GM21423 (cell line): ENCODE results near the gene ZNF154.
"Not testable (repeated sequence)": the region's sequence is repeated elsewhere in the genome, so short reads cannot be mapped to it uniquely, and the experiment has no call there.

Experiments used
- ATAC-seq: cut with Tn5 transposase; IDR thresholded peaks from one replicate; pipeline ENCODE4 v1.9.1; 2021; ENCODE audit warnings: mild to moderate bottlenecking, moderate library complexity; ENCODE audit not compliant: unreplicated experiment

The ZNF154 gene

DNA sequence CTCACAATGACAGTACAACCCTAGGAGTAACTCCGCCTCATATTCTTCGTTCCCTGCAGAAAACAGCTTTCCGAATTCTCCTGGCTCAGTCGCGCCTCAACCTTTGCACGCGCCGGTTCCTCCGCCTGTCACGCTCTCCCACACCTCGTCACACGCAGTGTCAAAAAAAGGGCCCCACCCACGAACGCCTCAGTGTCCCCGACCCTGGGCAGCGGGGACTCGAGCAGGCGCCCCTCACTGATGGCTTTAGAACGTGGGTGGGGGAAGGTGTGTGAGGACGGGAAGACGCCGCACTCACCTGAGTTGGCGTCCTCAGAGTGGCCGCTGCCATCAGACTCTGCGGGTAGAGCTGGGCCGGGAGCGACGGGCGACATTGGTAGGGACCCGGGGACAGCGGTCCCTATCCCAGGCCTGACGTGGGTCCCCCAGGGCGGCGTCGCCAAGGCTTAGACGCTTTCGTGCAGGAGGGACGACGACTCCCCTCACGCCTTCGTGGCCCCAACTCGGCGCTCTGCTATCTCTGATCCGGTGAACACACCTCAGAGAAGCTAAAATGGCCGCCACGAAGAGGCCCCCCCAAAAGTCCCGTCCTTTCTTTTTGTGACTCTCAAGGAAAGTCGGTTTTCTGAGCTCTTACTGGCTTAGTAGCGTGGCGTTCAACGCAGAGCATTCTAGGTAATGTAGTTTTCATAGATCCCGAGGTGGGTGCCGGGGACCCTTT lies at the start of gene ZNF154:
Gene ZNF154 (minus strand): TSS at position 564 of the 721 bp plus-strand sequence. CDS start 233 bp downstream, at position 331.
- ATAC-seq, result peak; percentile 43

DNA sequence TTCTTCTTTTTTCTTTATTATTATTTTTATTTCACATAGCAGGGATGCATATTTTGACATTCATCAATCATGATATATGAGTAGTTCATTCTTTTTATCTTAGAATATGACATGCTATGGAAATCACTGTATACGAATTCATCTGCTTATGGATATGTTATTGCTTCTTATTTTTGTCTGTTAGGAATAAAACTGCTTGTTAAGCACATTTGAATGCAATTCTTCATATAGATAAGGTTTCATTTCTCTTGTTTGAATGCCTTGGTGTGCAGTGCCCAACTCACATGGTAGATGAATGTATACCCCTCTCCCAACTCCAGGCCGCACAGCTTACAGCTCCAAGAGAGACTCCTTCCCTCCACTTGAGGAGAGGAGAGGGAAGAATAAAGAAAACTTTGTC lies 48.9 kb upstream of the ZNF154 start:
- no peak for ATAC-seq

DNA sequence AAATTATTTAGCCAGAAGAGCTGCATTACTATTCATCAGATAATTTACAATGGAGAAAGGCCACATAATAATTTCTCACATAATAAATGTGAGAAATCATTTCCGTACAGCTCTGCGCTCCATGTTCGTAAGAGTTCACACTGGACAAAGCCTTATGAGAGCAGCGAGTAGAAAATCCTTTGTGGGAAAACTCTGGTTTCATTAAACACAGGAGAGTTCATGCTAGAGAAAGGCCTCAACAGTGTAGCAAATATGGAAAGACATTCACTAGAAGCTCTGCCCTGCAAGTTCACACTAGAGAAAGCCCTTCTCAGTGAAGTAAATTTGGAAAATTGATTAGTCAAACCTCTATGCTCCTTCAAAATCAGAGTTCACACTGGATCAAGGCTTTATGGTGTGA lies 46.0 kb upstream of the ZNF154 start:
- ATAC-seq, result no peak

DNA sequence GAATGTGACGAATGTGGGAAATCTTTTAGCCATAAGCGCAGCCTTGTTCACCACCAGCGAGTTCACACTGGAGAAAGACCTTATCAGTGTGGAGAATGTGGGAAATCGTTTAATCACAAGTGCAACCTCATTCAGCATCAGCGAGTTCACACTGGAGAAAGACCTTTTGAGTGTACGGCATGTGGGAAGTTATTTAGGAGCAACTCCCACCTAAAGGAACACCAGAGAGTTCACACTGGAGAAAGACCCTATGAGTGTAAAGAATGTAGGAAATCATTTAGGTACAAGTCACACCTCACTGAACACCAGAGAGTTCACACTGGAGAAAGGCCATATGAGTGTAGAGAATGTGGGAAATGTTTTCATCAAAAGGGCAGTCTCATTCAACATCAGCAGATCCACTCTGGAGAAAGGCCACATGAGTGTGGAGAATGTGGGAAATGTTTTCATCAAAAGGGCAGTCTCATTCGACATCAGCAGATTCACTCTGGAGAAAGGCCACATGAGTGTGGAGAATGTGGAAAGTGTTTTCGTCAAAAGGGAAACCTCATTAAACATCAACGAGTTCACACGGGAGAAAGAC lies 45.2 kb upstream of the ZNF154 start:
- no peak for ATAC-seq

DNA sequence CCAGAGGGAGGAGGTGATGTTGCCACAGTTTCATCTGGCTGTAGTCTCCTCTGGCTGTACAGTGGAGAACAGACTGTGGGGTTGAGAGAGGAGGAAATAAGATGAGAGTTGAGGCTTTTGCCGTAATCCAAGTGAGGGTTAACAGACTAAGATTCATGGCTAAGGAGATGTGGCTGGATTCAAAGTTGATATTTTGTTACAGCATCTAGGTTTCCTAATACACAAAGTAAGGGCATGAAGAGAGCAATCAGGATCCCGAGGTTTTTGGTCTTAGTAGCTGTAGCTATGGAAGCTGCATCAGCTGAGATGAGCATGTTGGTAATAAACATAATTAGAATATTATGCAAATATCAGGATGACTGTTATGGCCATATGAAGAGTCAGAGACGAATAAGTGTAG lies 39.0 kb upstream of the ZNF154 start:
- no peak for ATAC-seq

DNA sequence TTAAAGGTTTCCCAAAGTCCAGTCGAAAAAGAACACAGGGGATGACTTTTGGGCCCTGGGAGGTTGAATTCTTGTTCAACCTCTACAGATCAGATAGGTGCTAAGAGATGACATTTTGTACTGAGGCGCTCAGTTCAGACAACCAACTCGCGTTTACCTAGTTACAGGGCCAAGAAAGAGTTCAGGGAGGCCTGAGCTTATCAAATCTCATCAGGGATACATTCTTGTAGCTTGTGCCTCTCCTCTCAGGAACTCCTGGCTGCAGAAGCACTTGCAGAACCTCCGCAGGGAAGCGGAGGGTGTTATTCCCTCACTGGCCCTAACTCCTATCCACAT lies 38.4 kb upstream of the ZNF154 start:
- ATAC-seq, result peak; percentile 2

DNA sequence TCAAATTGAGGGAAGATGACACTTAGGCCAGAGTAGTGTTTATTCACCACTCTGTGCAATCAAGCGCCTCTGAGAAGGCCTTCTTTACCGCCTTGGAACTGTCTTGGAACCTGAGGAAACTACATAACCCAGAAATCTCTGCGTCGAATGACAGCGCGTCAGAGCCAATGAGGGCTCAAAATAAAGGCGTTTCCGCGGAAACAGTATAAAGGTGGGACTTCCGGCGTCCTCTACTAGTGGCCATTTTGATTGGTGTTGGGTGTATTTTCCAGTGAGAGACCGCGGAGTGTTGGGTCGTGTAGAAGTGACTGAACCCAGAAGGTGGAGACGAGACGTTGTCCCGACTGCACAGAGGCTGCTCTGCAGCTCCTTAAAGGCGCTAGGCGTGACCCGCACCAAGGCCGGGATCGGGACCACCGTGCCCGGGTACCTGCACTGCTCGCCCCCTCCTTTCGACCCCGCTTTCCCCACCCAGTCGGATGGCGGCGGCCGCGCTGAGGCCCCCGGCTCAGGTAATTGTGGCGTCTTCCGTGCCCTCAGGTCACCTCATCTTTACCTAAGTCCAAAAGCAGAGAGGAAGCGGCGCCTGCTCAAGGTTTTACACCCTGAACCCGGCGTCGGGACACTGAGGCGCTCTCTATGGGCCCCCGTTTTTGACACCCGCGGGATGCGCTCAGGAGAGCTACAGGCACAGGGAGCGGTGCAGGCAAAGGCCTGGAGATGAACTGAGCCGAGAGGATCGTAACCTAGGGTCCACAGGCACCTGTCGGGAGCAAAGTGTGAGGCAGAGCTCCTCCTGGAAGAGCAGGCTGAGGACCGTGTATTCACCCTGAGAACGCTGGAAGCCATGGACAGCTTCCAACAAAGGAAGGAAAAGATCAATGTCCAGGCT lies 37.8 kb upstream of the ZNF154 start, which contains the start of gene ZNF776:
Gene ZNF776 (plus strand): TSS at position 236 of the 892 bp plus-strand sequence. CDS start 244 bp downstream, at position 480.
- ATAC-seq, result peak; percentile 98

DNA sequence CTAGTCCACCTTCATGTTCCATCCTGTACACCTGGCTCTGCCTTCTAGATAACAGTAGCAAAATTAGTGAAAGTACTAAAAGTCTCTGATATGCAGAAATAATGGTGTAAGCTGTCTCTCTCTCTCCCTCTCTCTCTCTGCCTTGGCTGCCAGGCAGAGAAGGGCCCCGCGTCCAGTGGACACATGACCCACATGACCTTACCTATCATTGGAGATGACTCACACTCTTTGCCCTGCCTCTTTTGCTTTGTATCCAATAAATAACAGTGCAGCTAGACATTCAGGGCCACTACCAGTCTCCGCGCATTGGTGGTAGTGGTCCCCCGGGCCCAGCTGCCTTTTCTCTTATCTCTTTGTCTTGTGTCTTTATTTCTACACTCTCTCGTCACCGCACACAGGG lies 29.8 kb upstream of the ZNF154 start:
- ATAC-seq, result not testable (repeated sequence)

DNA sequence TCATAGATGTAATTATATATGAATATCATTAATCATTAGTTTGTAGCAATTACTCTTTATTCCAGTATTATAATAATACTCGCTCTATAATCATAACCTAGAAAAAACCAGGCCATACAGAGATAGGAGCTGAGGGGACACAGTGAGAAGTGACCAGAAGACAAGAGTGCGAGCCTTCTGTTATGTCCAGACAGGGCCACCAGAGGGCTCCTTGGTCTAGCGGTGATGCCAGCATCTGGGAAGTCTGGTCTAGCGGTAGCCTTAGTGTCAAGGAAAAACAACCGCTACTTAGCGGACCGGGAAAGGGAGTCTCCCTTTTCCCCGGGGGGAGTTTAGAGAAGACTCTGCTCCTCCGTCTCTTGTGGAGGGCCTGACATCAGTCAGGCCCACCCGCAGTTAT lies 29.3 kb upstream of the ZNF154 start:
- ATAC-seq, result not testable (repeated sequence)

DNA sequence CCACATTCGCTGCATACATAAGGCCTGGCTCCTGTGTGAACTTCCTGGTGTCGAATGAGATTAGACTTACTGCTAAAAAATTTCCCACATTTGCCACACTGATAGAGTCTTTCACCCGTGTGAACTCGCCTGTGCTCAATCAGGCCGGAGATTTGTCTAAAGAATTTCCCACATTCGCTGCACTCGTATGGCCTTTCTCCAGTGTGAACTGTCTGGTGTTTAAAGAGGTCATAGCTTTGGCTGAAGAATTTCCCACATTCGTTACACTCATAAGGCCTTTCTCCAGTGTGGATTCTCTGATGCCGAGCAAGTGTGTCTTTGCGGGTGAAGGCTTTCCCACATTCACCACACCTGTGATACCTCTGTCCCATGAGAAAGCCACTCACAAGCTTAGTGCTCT lies 11.9 kb upstream of the ZNF154 start:
- ATAC-seq, result no peak

DNA sequence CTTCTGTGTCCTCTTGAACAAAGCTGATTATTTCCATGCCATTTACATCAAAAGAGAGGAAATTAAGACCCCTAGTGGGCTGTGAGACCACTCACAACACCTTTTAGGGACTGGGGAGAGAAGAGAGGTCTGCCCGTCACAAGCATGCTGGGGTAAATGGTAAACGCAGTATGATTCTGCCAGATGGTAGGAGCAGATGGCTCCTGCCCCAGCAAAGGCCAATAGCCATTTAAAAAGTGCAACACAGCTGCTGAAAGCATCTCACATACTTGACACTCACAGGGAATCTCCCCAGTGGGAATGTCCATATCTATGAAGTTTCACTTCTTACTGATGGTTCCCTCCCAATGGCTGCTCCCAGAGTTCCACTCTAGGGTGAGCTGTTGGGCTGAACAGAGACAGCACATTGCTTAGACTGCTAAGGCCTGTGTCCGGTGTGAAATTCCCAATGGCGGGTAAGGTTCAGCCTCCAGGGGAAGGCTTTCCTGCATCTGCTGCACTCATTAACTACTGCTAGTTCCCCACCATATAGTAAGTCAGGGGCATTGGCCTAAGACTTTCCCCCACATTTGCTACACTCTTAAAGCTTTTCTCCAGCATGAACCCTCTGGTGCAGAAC lies 11.0 kb upstream of the ZNF154 start:
- no peak for ATAC-seq

DNA sequence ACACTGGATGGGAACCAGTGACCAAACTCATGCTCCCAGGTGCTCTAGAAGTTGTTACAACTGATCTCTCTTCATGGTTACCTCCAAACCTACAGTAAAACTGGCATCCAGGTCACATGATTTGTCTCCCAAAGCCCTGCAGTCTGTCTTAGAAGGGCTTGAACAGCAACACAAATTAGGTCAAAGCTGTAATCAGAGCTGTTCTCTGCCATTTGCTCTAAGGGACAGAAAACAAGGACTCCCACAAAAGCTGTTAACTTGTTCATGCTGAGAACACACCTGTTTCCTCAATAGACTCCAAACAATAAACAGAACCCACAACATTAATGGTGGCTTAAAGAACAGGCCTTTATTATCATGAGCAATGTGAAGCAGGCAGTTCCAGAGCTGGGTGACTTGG lies 10.4 kb upstream of the ZNF154 start:
- ATAC-seq, result no peak

DNA sequence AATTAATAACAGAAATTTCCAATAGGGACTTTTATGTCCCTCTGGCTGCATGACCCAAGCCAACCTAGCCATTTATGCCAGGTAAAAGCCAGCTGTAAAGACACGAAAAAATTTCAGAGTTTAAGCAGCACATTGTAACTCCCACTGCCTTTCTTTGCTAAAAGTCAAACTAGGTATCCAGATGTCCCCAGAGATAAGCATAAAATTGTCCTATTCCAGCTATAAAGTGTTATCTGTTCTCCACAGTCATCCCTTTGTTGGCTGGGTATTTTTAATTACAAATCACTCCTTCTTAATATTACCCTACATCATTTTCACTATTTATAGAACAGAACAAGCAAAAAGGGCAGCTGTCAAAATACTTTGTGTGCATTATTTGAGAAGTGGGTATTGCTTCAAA lies 3.2 kb upstream of the ZNF154 start:
- no peak for ATAC-seq

DNA sequence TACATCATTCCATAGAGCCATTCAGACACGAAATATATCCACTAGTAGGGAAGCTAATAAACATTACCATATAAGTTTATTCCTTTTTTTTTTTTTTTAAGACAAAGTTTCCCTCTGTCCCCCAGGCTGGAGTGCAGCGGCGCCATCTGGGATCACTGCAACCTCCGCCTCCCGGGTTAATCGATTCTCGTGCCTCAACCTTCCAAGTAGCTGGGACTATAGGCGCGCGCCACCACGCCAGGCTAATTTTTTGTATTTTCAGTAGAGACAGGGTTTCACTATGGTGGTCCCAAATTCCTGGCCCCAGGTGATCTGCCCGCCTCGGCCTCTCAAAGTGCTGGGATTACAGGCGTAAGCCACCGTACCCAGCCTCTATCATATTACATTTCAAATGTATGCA lies 612 bp upstream of the ZNF154 start:
- no peak for ATAC-seq

DNA sequence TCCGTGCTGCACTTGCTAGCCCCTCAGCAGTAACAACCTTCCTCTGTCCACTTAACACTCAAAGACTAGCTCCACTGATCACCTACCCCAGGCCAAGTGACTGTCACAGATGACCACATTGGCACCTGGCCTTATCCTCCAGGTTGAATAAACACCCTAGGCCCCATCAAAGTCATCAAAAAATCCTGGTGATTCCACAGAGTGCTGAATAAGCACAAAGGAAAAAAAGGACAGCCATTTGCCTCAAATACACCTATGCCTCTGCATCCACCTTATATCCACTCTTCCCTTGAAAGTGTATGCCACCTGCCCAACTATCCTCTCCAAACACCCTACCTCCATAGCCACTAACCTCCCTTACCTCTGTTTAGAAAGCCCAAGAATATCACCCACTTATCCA lies 2.7 kb downstream of the ZNF154 start:
- ATAC-seq, result no peak

DNA sequence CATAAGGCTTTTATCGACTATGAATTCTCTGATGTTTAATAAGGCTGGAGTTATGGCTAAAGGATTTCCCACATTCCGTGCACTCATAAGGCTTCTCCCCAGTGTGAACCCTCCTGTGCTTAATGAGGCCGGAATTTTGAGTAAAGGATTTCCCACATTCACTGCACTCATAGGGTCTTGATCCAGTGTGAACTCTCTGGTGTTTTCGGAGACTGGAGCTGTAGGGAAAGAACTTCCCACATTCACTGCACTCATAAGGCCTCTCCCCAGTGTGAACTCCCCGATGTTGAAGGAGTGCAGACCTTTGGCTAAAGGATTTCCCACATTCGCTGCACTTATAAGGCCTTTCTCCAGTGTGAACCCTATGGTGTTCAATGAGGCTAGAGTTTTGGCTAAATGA lies 7.4 kb downstream of the ZNF154 start:
- ATAC-seq, result no peak

DNA sequence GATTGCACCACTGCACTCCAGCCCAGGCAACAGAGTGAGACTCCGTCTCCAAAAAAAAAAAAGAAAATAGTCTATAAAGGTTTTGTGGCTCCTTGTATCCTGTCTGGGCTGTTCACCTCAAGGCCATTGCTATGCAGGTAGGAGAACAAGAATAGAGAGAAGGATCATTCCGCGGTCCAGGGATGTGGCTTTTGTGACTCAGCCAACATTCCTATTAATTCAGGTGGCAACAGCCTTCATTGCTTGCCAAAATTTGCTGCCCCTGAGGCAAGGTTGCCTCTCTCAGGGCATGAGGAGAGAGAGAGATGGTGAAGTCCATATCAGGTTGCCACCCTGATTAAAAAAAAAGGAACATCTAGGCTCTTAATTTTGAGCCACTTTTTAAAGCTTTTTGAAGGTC lies 19.3 kb downstream of the ZNF154 start:
- no peak for ATAC-seq

DNA sequence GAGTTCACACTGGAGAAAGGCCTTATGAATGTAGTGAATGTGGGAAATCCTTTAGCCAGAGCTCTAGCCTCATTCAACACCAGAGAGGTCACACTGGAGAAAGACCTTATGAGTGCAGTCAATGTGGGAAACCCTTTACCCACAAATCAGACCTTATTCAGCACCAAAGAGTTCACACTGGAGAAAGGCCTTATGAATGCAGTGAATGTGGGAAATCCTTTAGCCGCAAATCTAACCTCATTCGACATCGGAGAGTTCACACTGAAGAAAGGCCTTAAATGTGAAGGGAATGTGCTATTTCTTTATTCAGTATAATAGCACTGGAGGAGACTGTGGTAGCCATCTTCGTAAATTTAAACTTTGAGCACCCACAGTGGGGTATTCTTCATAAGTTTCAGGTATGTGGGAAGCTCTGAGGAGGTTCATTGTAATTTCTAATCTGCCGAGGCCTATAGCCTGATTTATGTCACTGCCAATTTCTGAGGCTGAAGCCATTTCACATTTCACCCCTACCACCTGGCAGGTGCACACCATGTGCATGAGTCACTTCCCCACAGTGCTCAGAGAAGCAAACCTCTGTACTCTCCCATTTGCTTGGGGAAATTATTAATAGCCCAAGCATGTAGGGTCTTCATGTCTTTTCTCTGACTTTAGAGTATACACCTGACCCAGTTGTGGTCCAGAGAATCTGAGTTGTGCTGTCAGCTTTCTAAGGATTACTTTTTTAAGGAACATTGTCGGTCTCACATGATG lies 20.8 kb downstream of the ZNF154 start:
- no peak for ATAC-seq

DNA sequence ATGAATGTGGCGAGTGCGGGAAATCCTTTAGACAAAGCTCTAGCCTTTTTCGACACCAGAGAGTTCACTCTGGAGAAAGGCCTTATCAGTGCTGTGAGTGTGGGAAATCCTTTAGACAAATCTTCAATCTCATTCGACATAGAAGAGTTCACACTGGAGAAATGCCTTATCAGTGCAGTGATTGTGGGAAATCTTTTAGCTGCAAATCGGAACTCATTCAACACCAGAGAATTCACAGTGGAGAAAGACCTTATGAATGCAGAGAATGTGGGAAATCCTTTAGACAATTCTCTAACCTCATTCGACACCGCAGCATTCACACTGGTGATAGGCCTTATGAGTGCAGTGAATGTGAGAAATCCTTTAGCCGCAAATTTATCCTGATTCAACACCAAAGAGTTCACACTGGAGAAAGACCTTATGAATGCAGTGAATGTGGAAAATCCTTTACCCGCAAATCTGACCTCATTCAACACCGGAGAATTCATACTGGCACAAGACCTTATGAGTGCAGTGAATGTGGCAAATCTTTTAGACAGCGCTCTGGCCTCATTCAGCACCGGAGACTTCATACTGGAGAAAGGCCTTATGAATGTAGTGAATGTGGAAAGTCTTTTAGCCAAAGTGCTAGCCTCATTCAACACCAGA lies 21.5 kb downstream of the ZNF154 start:
- no peak for ATAC-seq

DNA sequence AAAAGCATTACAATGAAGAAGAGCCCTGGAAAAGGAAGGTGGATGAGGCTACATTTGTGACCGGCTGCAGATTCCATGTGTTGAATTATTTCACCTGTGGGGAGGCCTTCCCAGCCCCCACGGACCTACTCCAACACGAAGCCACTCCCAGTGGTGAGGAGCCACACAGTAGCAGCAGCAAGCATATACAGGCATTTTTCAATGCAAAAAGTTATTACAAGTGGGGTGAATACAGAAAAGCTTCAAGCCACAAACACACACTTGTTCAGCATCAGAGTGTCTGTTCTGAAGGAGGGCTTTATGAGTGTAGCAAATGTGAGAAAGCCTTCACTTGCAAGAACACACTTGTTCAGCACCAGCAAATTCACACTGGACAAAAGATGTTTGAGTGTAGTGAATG lies 22.3 kb downstream of the ZNF154 start:
- no peak for ATAC-seq
